Lower lobe of right lung (tissue), 2 donors: ENCODE results near the gene DAB1. TPM values are rescaled to one million over a fixed set of nuclear protein-coding genes. Genes with fewer than 3 reads are reported as not detected.

Experiments used
- ATAC-seq, 2 donors: fragments of 200-7000 bp; cut with Tn5 transposase; one replicate each; pipeline ENCODE4 v1.9.1; 2020 to 2022; ENCODE audit warnings: mild to moderate bottlenecking in 2 of 2, moderate library complexity in 2 of 2
- DNase-seq: peaks from one replicate; pipeline ENCODE4 v3.0.0-alpha.2; 2020
- H3K27ac ChIP-seq: fragments of 200-600 bp; one replicate; pipeline ENCODE4 v1.8.0; 2022
- H3K27me3 ChIP-seq: fragments of 200-600 bp; one replicate; pipeline ENCODE4 v1.8.0; 2022; ENCODE audit warnings: low read depth
- H3K36me3 ChIP-seq: fragments of 200-600 bp; one replicate; pipeline ENCODE4 v1.8.0; 2022; ENCODE audit warnings: mild to moderate bottlenecking
- H3K4me1 ChIP-seq: fragments of 200-600 bp; one replicate; pipeline ENCODE4 v1.8.0; 2022
- H3K4me3 ChIP-seq: fragments of 200-600 bp; one replicate; pipeline ENCODE4 v1.8.0; 2022; ENCODE audit warnings: mild to moderate bottlenecking
- H3K9me3 ChIP-seq: fragments of 200-600 bp; one replicate; pipeline ENCODE4 v1.8.0; 2022
- CTCF ChIP-seq: fragments of 200-600 bp; IDR thresholded peaks from one replicate; pipeline ENCODE4 v1.8.0; 2022; ENCODE audit warnings: antibody characterized with exemption, mild to moderate bottlenecking
- intact Hi-C: fragments of 100-400 bp; cut with DNase I; formaldehyde crosslinking; loops from one replicate; pipeline ENCODE4 v1.11.0; 2022
- total RNA-seq: library from RNA; stranded (reverse); fragmentation: NEBNext Ultra II Directional; extraction: Animal tissue kit (Norgen Biotek cat#: 25700); gene quantifications from one replicate; pipeline ENCODE4 v1.2.1, GENCODE V29; 2021
- donor health status: DM: no; HTN: yes; CAD: no; lungs with severe emphysema.

DAB1 gene
- total RNA-seq, 1 donor from 2014 or later, result 1.9 TPM

- Histone ChIP-seq H3K27me3 (no peaks in the 10 kb centered on the region), H3K4me1 (no peaks in the 10 kb centered on the region), H3K9me3 (no peaks in the 10 kb centered on the region), H3K4me3 (no peak overlapping the region), H3K36me3 (no peaks in the 10 kb centered on the region), H3K27ac (no peak overlapping the region)
- no peak for ATAC-seq
- intact Hi-C loops, result no loop called here
- no peak for DNase-seq
- TF ChIP-seq CTCF, result no peak
Measured at GRCh38 chr1:57142999-57143398, 280.9 kb downstream of the DAB1 start.

DNA sequence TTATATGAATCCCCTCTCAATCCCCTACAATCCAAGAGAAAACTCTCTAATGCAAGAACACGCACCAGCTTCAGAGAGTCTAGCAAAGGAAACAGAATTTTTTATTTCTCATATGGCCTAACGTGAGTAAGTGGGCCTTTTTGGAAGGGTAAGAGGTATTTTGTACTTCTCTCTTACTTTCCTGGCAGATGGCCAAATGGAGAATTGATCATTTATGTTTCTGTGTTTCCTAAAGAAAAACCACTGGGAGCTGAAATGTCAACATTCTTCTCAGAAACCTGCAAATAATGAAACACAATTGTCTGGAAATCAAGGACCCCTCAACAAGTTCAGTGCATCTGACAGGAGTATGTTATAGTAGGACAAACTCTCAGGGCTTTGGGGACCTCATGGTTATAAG, 281.7 kb downstream of the DAB1 start:
- no peak overlapping the region for H3K4me3 ChIP-seq
- H3K36me3 ChIP-seq, result no peaks in the 10 kb centered on the region
- intact Hi-C loops, result no loop called here
- no peak for TF ChIP-seq CTCF
- DNase-seq, result no peak
- H3K9me3 ChIP-seq, result no peaks in the 10 kb centered on the region
- no peaks in the 10 kb centered on the region for H3K27me3 ChIP-seq
- H3K4me1 ChIP-seq, result no peaks in the 10 kb centered on the region
- ATAC-seq, result no peak
- H3K27ac ChIP-seq, result no peak overlapping the region

- H3K4me3 ChIP-seq, result no peak overlapping the region
- intact Hi-C loops, result no loop called here
- H3K27ac ChIP-seq, result no peak overlapping the region
- H3K27me3 ChIP-seq, result no peaks in the 10 kb centered on the region
- DNase-seq (no peak), ATAC-seq (no peak)
- no peak for TF ChIP-seq CTCF
- H3K9me3 ChIP-seq, result no peaks in the 10 kb centered on the region
- H3K4me1 ChIP-seq, result no peaks in the 10 kb centered on the region
- H3K36me3 ChIP-seq, result no peaks in the 10 kb centered on the region
Measured at GRCh38 chr1:57138432-57139078, 285.3 kb downstream of the DAB1 start.

DNA sequence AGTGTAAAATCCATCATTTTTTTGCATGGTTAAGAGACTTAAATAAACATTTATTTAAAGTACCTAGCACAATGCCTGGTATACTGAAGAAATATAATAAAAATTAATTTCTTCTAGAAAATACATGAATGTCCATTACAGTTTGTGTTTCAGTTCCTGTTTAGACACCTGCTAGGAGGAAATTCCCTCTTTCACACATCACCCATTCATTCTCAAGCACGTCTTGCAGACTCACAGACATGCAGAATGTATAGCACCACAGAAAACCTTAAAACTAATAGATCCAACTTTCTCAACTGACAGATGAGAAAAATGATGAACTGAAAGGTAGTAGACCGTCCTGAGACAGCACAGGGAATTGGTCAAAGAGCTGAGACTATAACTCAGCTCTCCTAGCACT, 285.9 kb downstream of the DAB1 start:
- H3K27ac ChIP-seq, result no peak overlapping the region
- DNase-seq, result no peak
- no peaks in the 10 kb centered on the region for H3K27me3 ChIP-seq
- H3K9me3 ChIP-seq, result no peaks in the 10 kb centered on the region
- no peaks in the 10 kb centered on the region for H3K4me1 ChIP-seq
- no peak overlapping the region for H3K4me3 ChIP-seq
- no peak for ATAC-seq
- intact Hi-C loops, result no loop called here
- TF ChIP-seq CTCF, result no peak
- H3K36me3 ChIP-seq, result no peaks in the 10 kb centered on the region

- H3K4me1 ChIP-seq, result no peaks in the 10 kb centered on the region
- H3K27ac ChIP-seq, result no peak overlapping the region
- H3K36me3 ChIP-seq, result no peaks in the 10 kb centered on the region
- H3K4me3 ChIP-seq, result no peak overlapping the region
- intact Hi-C loops, result no loop called here
- no peaks in the 10 kb centered on the region for H3K27me3 ChIP-seq
- no peak for ATAC-seq
- DNase-seq, result no peak
- no peaks in the 10 kb centered on the region for H3K9me3 ChIP-seq
- TF ChIP-seq CTCF, result no peak
Measured at GRCh38 chr1:57134803-57135202, 289.1 kb downstream of the DAB1 start.
